GM18867 (cell line): Measurements from ENCODE around the gene PRM3.

ENCODE experiments used
- ATAC-seq: cut with Tn5 transposase; IDR thresholded peaks from one replicate; pipeline ENCODE4 v1.9.1; 2021; ENCODE audit warnings: mild to moderate bottlenecking, moderate library complexity; ENCODE audit not compliant: unreplicated experiment

Gene PRM3

DNA sequence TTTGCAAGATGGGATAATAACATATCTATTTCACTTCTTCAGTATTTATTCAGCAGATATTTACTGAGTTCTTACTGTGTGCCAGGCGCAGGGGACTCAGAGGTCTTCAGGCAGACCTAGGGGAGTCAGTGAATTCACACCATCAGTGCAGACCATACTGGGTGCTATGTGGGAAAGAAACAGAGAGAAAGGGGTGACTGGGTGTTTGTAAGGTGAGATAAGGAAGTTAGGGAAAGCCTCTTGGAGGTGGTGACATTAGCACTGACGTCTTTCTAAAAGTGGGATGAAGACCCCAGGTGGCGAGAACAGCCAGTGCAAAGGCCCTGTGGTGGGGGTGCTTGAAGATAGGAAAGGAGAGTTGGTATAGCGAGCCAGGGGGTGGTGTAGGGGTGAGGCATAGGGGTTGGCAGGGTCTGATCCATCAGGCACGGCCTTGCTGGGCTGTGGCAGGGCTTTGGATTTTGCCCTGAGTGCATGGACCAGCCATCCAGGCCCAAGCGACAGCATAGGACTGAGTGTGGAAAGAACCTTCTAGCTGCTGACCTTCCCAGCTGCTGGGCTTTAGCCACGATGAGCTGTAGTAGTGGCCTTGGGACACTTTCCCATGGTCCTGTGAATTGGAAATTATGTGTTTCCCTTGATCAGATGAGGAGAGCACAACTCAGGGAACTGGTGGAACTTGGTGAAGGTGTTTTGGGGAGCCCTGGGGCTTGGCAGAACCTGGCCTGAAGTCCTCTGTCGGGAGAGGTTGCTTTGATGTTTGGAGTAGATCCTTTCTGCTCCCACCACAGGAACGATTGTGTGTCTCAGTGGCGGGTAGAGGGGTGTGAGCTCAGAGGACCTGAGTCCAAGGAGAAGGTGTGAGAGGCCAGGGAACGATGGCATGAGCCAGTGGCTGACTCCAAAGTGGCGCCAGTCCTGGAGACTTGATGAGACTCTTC lies 13.5 kb downstream of the PRM3 start:
- no peak for ATAC-seq

DNA sequence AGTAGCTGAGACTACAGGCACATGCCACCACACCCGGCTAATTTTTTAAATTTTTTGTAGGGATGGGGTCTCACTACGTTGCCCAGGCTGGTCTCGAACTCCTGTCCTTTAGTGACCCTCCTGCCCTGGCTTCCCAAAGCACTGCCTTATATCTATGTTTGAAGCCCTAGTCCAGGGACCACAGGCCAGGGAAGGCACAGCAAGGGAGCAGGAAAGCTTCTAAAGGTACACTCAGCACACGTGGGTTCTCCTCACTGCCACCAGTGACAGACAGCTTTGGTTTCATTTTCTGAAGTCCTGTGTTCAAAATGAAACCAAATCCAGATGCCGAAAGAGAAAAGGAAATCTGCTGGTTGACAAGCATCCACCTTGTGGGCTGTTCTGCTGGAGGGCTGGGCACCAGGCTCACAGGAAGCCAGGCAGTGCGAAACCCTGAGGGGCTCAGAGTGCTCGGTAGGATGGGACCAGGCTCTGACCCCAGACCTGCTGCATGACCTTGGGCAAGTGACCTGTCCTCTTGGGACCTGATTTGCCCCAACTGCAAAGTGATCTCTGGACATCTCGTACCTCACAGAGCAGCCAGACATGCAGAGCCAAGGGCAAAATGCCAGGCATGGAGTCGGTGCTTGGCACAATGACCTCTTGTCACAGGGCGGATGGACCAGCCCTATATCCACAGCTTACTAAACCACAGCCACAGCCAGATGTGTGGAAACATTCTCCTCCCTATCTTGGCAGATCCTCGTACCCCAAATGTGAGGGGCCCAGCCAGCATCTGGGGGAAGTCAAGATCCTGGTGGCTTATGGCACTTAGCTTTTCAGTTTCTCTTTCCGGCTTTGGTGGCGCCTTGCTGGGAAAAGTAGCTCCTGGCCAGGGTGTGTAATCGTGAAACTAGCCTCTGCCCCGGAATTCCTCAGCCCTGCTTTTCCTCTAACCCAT lies 14.6 kb downstream of the PRM3 start:
- ATAC-seq: no peak

DNA sequence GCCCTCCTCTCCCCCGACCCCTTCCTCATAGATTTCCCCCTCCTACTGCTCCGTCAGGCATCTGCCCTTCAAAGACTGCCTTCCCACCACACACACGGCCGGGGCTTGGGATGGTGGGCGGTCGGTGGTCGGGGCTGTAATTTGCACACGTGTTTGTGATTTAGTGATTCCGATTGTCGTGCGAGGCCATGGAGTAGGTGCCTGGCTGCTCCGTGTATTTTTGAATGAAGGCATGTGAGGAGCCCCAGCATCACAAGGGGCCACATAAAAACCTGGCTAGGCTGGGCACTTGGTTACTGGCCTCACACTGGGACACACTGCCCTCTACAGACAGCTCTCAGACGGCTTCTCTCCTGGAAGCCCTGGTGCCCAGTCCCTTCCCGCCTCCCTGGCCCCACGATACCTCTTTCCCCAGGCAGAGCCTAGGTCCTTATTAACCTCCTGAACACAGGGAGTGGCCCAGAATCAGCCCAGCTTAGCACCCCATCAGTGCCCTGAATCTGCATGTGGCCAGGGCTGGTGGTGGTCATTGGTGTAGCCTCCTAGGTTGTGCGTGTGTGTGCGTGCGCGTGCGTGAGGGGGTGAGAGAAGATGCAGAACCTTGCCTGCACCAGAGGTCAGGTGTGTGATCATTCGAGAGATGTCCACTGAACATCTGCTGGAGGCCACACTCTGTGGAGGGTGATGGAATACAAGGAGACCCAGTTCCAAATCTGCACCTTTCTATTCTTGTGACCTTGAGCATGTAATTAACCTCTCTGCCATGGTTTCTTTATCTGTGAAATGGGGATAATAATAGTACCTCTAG lies 16.1 kb downstream of the PRM3 start:
- no peak for ATAC-seq

DNA sequence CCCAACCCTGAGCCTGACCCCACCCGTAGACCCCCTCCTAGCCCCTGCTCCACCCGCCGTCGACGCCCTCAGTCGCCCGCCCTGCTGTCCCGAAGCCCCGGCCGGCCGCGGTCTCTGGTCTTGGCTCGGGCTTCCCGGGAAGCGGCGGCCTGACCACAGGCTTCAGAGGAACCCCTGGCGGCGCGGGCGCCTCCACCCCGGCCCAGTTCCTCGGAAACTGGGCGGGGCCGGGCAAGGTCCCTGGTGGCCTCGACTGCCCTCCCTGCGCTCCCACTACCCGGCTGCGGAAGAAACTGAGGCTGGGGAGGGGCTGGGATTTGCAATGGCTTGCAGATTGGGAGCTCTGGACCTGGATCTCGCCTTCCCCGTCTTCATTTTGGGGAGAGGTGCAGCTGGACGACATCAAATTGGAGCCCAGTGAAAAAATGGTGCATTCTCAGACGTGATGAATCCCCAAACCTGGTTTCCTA lies 16.7 kb downstream of the PRM3 start:
- no peak for ATAC-seq

DNA sequence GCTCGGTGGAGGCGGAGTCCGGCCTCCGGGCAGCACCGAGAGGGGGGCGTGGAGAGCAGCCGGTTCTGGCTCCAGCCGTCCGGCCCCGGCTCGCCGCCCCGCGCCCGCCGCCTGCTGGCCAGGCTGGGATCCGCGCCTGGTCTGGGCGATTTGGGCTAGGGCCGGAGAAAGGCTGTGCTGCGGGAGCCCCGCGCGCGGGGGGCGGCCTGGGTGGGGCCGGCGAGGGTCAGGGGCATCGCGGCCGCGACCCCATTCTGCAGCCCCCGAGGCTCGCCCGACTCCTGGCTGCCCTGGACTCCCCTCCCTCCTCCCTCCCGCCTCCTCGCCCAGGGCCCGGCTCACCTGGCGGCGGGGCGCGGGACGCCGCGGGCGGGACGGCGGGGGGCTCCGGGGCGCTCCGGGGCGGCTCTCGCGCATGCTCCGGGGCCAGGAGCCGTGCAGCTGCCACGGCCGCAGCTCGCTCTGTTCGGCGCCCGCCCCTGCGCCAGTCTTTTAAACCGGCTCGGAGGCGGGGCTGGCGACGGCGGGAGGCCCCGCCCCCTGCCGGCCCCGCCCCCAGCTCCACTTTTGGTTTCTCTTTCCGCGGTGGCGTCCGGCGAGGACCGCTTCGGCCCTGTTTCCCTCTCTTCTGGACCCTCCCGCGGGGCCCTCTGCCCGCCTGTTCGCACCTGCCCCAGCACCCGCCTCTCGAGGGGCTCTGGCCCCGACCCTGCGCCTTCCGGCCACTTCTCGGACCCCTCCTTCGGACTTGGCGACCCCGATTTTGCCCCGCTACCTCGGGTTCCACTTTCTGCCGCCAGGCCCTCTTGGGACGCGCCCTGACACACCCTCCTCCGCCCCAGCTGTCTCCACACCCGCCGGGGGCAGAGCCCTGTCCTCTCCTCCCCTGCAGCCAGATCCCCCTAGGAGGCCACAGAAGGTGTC lies 17.4 kb downstream of the PRM3 start, which contains the start of gene SOCS1:
Gene SOCS1 (minus strand): TSS at position 468 of the 924 bp plus-strand sequence. CDS start 726 bp downstream, outside the sequence.
- ATAC-seq: peak; percentile 59

DNA sequence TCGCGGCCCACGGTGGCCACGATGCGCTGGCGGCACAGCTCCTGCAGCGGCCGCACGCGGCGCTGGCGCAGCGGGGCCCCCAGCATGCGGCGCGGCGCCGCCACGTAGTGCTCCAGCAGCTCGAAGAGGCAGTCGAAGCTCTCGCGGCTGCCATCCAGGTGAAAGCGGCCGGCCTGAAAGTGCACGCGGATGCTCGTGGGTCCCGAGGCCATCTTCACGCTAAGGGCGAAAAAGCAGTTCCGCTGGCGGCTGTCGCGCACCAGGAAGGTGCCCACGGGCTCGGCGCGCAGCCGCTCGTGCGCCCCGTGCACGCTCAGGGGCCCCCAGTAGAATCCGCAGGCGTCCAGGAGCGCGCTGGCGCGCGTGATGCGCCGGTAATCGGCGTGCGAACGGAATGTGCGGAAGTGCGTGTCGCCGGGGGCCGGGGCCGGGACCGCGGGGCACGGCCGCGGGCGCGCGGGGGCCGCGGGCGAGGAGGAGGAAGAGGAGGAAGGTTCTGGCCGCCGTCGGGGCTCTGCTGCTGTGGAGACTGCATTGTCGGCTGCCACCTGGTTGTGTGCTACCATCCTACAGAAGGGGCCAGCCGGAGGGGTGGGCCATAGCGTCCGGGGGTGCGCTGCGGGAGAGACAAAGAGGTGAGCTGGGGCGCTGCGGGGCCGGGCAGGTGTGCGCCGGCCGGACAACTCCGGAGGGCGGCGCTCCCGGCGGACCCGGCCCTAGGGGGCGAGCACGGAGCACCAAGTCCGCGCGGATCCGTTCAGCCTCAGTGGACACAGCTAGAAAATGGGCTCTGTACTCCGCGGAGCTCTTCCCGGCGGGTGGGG lies 18.3 kb downstream of the PRM3 start:
- peak; percentile 5 for ATAC-seq

DNA sequence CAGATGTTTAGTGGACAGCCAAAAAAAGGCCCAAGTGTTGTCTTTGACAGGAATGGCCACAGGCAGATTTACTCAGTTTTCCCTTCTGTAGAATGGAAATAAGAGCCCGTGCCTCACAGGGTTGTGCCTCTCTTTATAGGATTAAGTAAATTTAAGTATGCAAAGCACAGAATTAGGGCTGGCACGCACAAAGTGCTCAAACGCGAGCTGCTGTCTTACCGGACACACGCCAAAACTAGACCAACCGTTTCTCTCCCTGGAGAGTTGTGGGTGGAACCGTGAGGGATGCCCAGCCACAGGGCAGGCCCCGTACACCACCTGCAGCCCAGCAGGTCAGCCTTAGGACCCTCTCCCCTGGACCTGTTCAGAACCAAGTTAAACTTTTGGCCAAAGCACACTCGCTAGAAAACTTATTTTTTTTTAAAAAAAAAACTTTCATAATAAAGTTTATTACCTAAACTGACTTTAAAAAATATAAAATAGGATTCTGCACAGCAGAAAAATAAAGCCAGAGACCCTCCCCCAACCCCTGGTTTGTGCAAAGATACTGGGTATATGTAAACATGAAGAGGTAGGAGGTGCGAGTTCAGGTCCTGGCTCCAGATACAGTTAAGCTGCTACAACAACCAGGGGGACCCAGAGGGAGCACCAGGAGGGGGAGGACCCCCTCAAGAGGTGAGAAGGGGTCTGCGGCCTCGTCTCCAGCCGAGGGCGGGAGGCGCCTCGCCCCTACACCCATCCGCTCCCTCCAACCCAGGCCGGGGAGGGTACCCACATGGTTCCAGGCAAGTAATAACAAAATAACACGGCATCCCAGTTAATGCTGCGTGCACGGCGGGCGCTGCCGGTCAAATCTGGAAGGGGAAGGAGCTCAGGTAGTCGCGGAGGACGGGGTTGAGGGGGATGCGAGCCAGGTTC lies 19.2 kb downstream of the PRM3 start:
- no peak for ATAC-seq

DNA sequence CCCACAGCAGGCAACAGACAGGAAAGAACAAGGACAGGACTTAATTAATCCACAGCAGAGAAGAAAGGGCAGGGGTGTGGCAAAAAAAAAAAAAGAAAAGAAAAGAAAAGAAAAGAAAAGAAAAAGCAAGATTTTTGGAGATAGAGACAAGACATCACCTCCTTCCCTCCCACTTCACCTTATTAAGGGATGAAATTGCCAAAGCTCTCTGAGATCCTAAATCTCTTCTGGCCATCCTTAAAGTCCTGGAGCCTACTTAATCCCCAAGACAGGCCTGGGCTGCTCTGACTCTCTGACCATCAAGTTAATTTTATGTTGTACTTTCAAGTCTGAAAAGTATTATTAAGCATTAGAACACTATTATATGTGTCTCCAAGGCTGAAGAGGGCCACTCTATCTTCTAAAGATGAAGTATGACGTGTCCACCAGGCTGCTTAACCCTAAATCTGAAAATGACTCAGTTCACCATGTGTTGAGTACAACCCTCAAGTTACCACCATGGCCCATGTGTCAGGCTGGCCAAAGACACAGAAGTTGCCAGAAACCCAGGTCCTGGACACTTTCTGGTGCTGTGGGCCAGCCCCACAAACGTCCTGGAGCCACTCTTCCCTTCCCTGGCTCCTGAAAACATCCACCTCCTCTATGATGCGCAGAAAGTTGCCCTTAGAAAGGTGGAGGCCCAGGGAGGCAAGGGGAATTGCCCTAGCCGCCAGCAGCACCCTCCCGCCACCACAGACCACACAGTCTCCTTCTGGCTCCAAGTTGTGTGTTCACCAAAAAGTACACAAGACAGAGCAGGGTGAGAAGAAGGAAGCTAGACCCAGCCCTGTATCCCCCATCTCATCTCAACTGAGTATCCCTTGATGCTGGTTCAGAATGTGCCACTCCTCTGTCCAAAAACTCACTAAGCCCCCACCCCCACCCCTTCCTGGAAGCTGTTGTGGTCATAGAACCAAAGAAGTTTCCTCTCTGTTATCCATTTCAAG lies 20.1 kb downstream of the PRM3 start:
- no peak for ATAC-seq

DNA sequence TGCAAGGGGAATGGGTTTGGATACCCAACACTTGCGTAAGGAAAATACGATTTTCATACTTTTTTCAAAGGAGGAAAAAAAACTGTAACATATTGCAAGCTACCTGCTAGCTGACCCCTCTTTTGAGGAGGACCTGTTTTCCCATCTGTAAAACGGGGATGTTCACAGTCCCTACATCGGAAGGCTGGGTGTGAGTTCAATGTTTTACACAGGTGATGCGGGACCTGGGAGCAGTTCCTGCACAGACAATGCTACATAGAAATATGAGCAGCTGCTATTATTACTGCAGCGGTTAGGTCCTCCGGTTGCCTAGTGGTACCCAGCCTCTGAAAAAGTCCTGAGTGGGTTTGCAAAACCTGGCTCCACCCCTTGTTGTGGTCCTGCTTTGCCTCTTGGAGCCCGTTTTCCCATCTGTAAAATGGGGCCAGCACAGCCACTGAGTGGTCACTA lies 20.9 kb downstream of the PRM3 start:
- no peak for ATAC-seq

DNA sequence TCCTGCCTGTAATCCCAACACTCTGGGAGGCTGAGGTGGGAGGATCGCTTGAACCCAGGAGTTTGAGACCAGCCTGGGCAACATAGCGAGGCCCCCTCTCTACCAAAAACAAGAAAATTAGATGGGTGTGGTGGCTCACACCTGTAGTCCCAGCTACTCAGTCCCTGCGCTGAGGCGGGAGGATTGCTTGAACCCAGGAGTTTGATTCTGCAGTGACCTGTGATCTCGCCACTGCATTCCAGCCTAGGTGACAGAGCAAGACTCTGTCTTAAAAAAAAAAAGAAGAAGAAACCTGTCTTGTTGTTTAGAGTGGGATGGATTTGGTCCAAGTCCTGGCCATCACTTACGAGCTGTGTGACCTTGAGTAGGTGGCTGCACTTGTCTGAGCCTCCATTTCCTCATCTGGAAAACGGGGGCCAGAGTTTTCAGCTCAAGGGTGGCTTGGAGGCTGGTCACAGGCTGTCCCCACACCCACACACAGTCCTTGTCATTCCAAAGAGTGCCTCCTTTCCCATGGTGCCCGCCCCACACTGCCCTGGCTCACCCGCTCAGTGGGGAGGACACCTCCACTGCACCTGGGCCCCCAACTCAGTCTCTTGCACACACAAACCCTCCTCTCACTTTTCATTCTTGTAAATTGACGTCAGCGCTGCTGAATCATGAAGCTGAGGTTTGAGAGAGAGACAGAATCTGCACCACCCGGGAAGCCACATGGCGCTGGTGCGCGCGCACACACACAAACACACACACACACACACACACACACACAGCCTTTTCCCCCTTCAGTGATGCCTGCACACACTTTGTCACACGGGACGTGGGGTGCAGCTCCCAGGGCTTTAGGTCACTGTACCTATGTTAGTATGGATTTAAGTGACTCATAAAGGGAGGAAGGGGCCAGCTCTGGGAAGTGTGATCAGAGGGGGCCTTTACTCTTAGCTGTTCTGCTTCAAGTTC lies 21.6 kb downstream of the PRM3 start:
- no peak for ATAC-seq

DNA sequence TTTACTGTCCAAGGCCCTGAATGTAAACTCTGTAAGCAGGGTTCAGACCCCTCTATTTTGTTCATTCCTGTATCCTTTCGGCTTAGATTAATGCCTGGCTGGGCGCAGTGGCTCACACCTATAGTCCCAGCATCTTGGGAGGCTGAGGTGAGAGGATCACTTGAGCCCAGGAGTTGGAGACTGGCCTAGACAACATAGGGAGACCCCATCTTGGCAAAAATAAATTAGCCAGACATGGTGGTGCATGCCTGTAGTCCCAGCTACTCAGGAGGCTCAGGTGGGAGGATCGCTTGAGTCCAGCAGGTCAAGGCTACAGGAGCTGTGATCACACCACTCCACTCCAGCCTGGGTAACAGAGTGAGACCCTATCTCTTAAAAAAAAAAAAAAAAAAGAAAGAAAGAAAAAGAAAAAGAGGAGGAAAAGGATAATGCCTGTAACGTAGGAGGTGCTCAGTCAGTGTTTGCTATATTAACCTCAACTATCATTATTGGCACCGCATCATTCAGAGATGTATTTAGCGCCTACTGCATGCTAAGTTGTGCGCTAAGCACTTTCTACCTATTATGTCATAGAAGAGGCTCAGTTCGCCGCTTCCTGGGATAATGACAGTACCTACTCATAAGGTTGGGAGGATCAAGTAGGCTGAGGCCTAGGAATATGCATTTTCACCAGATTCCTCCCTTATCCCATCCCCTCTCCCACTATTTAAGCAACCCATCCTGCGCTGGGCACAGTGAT lies 22.5 kb downstream of the PRM3 start:
- no peak for ATAC-seq

DNA sequence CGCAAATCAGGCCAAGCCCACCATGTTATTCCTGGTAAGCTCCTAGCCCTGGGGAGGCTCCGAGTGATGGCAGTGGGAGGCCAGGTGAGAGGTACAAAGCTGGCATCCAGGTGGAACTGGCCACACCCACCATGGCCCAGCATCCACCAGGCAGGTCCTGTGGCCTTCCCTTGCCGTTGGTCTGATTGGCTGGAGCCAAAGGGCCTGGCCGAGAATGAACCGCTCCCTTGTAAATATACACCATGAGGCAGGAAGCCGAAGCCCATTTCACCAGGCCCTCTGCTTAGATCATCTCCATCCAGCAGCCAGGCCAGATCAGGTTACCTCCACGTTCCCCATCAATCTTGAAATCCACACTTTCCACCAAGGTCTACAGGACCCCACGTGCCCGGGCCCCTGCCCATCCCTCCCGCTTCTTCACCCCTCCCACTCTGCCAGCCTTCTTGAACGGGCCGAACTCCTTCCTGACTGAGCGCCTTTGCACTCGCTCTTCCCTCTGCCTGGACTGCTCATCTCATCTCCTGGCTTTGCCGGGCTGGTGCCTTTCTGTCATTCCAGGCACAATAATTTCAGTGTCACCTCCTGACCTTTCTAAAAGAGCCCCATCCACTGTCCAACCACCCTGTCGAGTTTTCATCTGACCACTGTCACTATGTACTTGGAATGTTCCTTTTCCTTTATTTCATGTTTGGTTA lies 23.2 kb downstream of the PRM3 start:
- no peak for ATAC-seq

DNA sequence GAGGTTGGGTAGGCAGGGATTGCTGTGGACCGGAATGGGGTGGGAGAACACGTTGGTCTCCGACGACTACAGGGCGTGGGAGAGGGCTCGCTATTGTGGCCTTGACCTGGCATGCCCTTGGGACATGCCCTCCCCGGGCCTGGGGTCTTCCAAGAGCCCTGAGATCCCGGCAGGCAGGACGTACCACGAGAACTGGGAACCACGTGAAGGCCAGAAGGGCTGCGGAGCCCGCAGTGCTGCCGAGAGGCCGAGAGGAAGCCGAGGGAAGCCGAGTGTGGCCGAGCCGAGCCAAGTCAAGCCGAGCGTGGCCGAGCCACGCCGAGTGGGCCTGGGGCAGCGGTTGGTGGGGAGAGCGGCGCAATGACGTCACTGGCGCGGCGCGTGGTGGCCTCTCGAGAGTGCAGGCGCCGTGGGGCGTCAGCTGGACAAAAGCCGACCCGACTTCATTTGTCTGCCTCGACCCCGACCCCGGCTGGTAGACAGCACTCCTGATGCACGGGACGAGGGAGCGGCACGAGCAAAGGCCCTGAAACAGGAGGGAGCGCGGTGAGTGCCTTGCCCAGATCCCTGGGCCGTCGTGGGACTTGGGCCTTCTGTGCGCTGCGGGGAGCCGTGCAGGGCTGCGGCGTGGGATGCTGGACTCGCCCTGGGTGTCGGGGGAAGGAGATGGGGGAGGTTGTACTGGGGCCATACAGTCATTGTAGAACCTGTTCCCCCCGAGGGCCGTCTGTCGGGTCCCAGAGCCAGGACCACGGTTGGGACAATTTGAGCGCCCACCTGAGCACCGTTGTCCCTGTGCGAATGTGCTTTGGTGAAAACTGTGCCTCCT lies 24.0 kb downstream of the PRM3 start:
- ATAC-seq: no peak
